Ectodermal cell (in vitro differentiated cells): ENCODE results near the gene ACY1.

Experiments
- H3K27ac ChIP-seq: 2 replicates; pipeline ENCODE4 v1.7.0; 2013; ENCODE audit warnings: mild to moderate bottlenecking, low read depth, low read length; ENCODE audit not compliant: insufficient read depth, poor library complexity, severe bottlenecking
- H3K27me3 ChIP-seq: 2 replicates; pipeline ENCODE4 v1.7.0; 2013; ENCODE audit warnings: mild to moderate bottlenecking, low read length; ENCODE audit not compliant: insufficient read depth, control insufficient read depth, poor library complexity, severe bottlenecking
- H3K36me3 ChIP-seq: one replicate; pipeline ENCODE4 v1.7.0; 2013; ENCODE audit warnings: low read length; ENCODE audit not compliant: control insufficient read depth, insufficient read depth
- H3K4me1 ChIP-seq: one replicate; pipeline ENCODE4 v1.7.0; 2013; ENCODE audit warnings: low read length; ENCODE audit not compliant: control insufficient read depth, insufficient read depth
- H3K4me3 ChIP-seq: 2 replicates; pipeline ENCODE4 v1.7.0; 2013; ENCODE audit warnings: low read depth, low read length, control low read depth; ENCODE audit not compliant: insufficient read depth
- H3K9me3 ChIP-seq: 2 replicates; pipeline ENCODE4 v1.7.0; 2013; ENCODE audit warnings: mild to moderate bottlenecking, low read length, moderate library complexity; ENCODE audit not compliant: control insufficient read depth
- WGBS, 2 experiments: methylation state at CpG; one replicate each; pipeline ENCODE4 v1.1.7; 2013; ENCODE audit warnings: missing lambda C conversion rate in 2 of 2; 5-methylcytosine and 5-hydroxymethylcytosine counted together

Gene ACY1

DNA sequence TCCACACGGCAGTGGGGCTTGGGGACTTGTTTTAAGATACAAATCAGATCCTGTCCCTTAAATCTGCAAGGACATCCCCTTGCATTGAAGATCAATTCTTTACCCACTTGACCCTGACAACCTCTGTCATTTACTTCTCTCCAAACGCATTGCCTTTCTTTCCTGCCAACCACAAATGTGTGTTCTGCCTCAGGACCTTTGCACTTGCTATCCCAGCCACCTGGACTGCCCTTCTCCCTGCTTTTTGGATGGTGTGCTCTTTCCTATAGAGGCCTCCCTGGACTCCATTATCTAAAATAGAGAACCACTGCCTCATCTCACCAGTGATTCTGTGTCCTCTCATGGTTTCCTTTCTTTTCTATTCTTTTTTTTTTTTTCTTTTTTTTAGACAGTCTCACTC lies 13.8 kb downstream of the ACY1 start:
- Histone ChIP-seq H3K36me3 (peaks cover 22% of the 10 kb centered on the region), H3K9me3 (no peaks in the 10 kb centered on the region), H3K27ac (no peak overlapping the region), H3K4me1 (peaks cover 14% of the 10 kb centered on the region), H3K27me3 (no peaks in the 10 kb centered on the region), H3K4me3 (no peak overlapping the region)
- 85 to 89% methylated on average over 2 of the region's 2 CpGs for WGBS, 2 experiments

DNA sequence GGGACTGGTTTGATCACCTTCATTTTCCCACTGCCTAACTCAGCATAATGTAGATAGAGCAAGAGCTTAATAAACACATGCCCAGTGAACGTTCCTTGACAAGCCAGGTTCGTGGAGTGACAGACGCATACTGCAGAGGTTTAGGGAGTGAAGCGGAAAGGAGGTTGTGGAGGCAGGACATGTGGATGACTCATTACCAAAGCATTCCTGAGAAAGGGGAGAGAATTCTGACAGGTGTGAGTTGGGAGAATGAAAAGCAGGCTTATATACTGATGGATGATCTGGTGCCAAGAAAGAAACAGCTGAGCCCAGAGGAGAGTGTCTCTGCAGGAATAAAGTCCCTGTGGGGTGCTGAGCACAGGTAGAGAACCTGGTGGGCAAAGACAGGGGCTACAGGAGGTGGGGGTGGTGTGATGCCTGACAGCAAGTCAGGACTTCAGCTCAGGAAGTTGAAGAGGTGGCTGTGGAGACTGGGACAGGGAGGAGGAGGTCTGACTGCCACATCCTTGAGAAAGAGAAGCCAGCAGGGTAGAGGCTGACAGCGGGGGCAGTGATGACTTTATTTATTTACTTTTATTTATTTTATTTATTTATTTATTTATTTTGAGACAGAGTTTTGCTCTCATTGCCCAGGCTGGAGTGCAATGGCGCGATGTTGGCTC lies 14.7 kb downstream of the ACY1 start:
- Histone ChIP-seq H3K4me3 (no peak overlapping the region), H3K27me3 (no peaks in the 10 kb centered on the region), H3K4me1 (peaks cover 23% of the 10 kb centered on the region), H3K27ac (no peak overlapping the region), H3K36me3 (peaks cover 15% of the 10 kb centered on the region), H3K9me3 (no peaks in the 10 kb centered on the region)
- 56 to 57% methylated on average over 6 of the region's 7 CpGs for WGBS, 2 experiments

DNA sequence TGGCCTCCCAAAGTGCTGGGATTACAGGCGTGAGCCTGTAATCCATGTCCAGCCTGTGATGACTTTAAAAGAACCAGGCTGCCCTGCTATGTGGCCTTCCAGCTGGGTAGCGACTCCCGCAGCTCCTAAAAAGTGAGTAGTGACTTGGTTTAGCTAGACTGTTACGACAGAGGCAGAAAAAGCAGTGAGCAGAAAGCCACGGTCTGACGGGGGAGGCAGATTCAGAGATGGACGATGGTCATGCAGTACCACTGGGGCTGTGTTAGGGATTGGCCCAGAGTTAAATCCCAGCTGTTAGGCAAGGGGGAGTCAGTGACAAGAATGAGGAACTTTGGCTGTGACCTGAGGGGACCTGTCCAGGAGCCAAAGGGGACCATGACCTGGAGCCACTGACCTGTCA lies 15.4 kb downstream of the ACY1 start:
- WGBS, 2 experiments, result 87 to 90% methylated on average over 7 of the region's 7 CpGs
- H3K9me3 ChIP-seq, result no peaks in the 10 kb centered on the region
- H3K36me3 ChIP-seq, result peaks cover 10% of the 10 kb centered on the region
- no peak overlapping the region for H3K27ac ChIP-seq
- no peak overlapping the region for H3K4me3 ChIP-seq
- no peaks in the 10 kb centered on the region for H3K27me3 ChIP-seq
- peaks cover 30% of the 10 kb centered on the region for H3K4me1 ChIP-seq

DNA sequence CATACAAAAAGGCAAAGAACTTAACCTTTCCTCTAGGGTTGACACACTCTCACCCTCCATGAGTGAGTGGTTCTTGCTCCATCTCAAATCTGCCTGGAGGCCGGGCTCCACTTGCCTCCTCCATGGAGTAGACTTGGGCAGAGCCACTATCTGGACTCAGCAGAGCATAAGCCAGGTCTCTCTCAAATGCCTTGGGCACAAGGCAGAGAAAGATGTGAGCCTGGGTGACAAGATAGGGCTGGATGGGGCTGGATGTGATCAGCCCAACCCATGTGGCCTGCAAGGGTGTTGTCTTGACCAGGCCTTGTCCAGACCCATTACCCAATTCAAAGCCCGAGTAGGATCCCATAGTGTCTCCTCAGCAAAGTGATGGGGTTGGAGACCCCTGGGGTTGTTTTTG lies 16.5 kb downstream of the ACY1 start:
- peaks cover 34% of the 10 kb centered on the region for H3K4me1 ChIP-seq
- no peak overlapping the region for H3K4me3 ChIP-seq
- WGBS, 2 experiments, result 87 to 90% methylated on average over 2 of the region's 2 CpGs

DNA sequence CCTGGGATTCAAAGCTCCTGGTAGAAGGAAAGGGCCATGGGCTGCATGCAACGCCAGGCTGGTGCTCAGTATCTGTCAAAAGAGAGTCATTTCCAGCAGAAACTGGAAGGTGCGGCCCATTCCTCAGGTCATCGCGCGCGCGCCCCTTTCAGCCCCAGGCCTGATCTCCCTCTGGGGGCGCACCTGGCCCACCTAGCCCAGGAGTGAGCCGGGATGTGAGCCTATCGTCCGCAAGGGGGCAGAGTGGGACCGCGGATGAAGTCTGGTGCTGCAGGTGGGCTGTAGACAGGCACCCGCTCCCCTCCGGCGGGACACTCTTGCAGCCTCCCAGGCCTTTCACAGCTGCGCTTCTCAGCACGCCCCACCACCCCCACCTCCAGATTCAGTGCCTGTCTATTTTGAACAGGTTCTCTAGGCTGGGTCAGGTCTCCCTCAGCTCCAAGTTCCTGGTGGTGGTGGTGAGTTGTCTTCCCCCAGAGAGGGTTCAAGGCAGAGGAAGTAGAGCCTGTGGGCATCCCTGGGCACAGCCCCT lies 18.2 kb downstream of the ACY1 start:
- peaks cover 48% of the 10 kb centered on the region for H3K4me1 ChIP-seq
- 3 to 5% methylated on average over 18 of the region's 18 CpGs for WGBS, 2 experiments
- no peak overlapping the region for H3K27ac ChIP-seq
- H3K36me3 ChIP-seq, result no peaks in the 10 kb centered on the region
- H3K27me3 ChIP-seq, result no peaks in the 10 kb centered on the region
- H3K9me3 ChIP-seq, result no peaks in the 10 kb centered on the region
- H3K4me3 ChIP-seq, result no peak overlapping the region

More for the DNA sequence above, 16.5 kb downstream of the ACY1 start:
- H3K9me3 ChIP-seq, result no peaks in the 10 kb centered on the region
- H3K27me3 ChIP-seq, result no peaks in the 10 kb centered on the region
- H3K36me3 ChIP-seq, result peaks cover under 1% of the 10 kb centered on the region
- H3K27ac ChIP-seq, result no peak overlapping the region

DNA sequence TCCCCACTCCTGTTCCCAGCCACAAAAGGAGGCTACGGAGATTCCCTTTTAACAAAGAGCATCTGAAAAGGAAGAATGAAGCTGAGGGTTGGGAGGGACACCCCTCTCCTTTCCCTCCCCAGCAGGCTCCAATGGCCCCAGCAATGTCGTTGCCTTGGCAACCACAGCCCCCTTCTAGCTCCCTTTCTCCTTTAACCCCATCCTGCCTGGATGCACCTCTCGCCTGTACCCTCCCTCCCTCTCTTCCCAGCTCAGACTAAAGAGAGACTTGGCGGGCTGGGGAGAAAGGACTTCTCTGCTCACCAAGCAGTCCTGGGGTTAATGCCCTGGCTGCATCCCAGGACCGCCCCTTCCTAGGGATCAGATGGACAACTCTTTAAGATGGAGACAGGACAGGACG lies 19.4 kb downstream of the ACY1 start:
- peaks cover 50% of the 10 kb centered on the region for H3K4me1 ChIP-seq
- peak overlapping the region; percentile 24 for H3K4me3 ChIP-seq
- no peaks in the 10 kb centered on the region for H3K9me3 ChIP-seq
- WGBS, 2 experiments, result 8% methylated on average over 5 to 6 of the region's 6 CpGs
- H3K27ac ChIP-seq, result peak overlapping the region; percentile 67
- H3K36me3 ChIP-seq, result no peaks in the 10 kb centered on the region
- H3K27me3 ChIP-seq, result no peaks in the 10 kb centered on the region

DNA sequence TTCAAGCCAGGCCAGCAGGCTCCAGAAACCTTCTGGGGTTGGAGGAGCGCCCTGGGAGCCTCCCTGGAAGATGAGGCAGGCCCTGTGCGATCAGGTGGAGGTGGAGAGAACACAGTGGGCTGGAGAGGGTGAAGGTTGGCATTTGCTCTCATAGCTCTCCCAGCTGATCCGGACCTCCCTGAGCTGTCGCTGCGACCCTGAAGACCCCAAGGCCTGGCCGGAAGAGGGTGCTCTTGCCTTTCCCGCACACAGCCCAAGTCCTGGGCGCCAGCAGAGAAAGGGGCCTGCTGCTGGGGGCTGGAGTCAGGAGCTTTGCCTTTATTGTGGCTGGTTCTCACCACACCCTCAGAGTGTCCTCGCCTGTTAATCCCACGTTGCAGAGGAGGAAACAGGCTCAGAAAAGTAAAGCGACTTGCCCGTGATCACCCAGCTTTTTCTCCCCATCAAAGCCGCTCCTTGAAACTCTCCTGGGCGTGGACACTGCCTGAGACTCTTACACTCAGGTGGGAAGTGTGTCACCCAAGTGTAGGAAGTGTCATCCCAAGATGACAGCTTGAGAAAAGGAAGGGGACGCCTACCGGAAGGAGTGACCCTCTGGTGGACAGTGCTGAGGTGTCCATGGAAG lies 20.9 kb downstream of the ACY1 start:
- H3K9me3 ChIP-seq, result no peaks in the 10 kb centered on the region
- H3K4me1 ChIP-seq, result peaks cover 50% of the 10 kb centered on the region
- 39 to 41% methylated on average over 16 of the region's 16 CpGs for WGBS, 2 experiments
- H3K36me3 ChIP-seq, result no peaks in the 10 kb centered on the region
- peak overlapping the region; percentile 26 for H3K27ac ChIP-seq
- H3K4me3 ChIP-seq, result peak overlapping the region; percentile 9
- no peaks in the 10 kb centered on the region for H3K27me3 ChIP-seq

DNA sequence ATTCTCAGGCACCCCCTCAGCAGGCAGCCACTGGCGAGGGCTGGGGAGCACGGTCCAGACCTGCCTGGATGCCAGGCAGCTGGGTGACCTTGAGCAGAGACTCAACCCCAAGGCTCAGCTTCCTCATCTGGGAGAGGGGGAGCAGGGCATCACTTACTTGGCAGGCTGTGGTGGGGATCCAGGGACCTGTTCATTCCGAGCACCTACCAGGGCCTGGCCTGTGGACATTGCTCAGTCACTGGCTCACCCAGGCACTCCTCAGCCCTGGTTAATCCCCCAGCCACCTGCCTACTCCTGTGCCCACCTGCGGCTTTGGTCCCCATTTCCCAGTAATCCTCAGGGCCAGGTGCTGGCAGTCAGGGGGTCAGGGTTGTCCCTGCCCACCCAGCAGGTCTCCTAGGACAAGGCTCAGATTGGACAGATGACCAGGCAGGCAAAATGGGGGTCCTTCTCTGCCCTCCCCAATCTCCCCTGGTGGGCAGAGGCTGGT lies 21.6 kb downstream of the ACY1 start:
- Histone ChIP-seq H3K4me3 (no peak overlapping the region), H3K36me3 (no peaks in the 10 kb centered on the region), H3K27ac (no peak overlapping the region), H3K4me1 (peaks cover 50% of the 10 kb centered on the region), H3K27me3 (no peaks in the 10 kb centered on the region), H3K9me3 (no peaks in the 10 kb centered on the region)
- 84 to 85% methylated on average over 4 of the region's 4 CpGs for WGBS, 2 experiments

DNA sequence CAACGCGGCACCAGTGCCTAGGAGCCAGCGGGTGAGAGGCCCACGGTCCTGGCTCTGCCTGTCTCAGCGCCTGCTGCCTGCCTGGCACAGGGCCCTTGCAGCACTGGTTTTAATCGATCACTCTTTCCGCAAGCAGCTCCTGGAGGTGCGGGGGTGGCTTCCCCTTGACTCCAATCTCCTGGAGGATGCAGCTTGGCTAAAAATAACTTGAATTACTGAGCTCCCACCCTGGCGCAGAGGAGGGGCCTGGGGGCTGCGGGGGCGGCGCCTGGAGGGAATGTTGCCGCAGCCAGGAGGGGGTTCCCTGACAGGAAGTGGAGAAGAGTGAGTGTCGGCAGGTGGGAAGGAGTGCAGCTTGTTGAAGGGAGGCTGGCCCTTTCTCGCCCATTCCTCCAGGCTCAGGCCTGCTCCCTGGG lies 22.2 kb downstream of the ACY1 start:
- Histone ChIP-seq H3K36me3 (no peaks in the 10 kb centered on the region), H3K4me1 (peaks cover 50% of the 10 kb centered on the region), H3K27me3 (no peaks in the 10 kb centered on the region), H3K9me3 (no peaks in the 10 kb centered on the region), H3K4me3 (no peak overlapping the region), H3K27ac (no peak overlapping the region)
- WGBS, 2 experiments, result 14 to 18% methylated on average over 15 of the region's 15 CpGs

DNA sequence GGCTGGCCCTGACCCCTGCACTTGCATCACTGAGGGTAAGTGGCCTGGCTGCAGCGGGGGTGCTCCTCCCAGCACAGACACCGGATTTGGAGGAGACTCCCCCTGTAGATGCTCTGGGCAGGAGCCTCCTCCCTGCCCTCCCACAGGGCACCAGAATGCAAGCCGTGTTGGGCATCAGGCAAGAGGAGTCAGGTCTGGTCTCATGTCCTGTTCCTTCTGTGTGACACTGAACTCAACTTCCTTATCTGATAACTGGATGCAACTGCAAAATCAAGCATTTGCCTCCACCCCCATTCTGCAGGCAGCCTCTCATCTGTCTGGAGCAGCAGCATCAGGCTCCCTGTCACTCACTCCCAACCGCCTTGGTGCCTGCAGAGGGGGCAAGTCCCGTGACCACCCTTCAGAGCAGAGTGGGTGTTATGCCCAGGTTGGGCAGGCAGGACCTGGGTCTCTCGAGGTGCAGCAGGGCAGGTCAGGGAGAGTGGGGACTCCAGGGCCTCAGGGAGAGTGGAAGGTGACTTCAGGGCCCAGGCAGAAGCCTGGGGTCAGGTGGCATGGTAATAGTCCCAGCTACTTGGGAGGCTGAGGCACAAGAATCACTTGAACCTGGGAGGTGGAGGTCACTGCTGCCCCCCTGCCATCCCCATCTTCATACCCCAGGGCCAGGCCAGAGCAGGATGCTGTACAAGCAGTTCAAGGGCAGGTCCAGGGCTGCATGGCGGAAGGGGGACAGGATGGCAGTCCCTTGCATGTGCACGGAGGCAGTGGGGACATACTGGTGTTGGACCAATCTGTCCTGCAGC lies 22.9 kb downstream of the ACY1 start:
- no peaks in the 10 kb centered on the region for H3K36me3 ChIP-seq
- 50 to 53% methylated on average over 8 of the region's 8 CpGs for WGBS, 2 experiments
- no peaks in the 10 kb centered on the region for H3K27me3 ChIP-seq
- H3K4me1 ChIP-seq, result peaks cover 50% of the 10 kb centered on the region
- no peak overlapping the region for H3K27ac ChIP-seq
- no peak overlapping the region for H3K4me3 ChIP-seq
- H3K9me3 ChIP-seq, result no peaks in the 10 kb centered on the region
